ENCODE measurements around the gene THADA.

The THADA gene

DNA sequence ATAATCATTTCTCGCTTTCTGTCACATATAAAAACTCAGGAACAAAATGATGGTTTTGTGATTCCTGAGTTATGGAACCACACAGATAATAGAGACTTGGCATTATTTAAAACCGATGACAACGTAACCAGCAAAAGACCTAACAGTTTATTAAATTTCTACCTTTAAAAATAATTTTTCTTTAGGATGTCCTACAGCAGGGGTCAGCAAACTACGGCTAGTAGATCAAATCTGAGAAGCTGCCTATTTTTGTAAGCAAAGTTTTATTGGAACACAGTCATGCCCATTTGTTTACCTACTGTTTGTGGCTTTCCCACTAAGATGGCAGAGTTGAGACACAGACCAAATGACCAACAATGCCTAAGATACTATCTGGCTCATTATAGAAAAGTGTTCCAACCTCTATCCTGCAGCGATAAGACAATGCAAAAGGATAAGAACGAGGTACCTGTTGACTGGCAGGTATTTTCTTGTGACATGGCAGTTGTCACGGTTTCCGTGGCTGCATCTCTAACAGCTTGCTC lies 316.5 kb downstream of the THADA start:
- H3K27me3 ChIP-seq (ENCODE audit: low read depth, low read length), result no peaks in the 10 kb centered on the region
- no peak overlapping the region for H2AFZ ChIP-seq (ENCODE audit: low read depth, low read length)
- no peaks in the 10 kb centered on the region for H3K4me1 ChIP-seq (ENCODE audit: low read length)
- peaks cover 29% of the 10 kb centered on the region for H3K36me3 ChIP-seq (replicated peaks; ENCODE audit: low read depth, low read length)
- no peak for TF ChIP-seq EZH2phosphoT487 (IDR thresholded peaks at IDR 0.05; ENCODE audit: low read depth)
- TF ChIP-seq, protein P1, sequence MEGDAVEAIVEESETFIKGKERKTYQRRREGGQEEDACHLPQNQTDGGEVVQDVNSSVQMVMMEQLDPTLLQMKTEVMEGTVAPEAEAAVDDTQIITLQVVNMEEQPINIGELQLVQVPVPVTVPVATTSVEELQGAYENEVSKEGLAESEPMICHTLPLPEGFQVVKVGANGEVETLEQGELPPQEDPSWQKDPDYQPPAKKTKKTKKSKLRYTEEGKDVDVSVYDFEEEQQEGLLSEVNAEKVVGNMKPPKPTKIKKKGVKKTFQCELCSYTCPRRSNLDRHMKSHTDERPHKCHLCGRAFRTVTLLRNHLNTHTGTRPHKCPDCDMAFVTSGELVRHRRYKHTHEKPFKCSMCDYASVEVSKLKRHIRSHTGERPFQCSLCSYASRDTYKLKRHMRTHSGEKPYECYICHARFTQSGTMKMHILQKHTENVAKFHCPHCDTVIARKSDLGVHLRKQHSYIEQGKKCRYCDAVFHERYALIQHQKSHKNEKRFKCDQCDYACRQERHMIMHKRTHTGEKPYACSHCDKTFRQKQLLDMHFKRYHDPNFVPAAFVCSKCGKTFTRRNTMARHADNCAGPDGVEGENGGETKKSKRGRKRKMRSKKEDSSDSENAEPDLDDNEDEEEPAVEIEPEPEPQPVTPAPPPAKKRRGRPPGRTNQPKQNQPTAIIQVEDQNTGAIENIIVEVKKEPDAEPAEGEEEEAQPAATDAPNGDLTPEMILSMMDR (IDR thresholded peaks at IDR 0.05; ENCODE audit: low read depth, low read length), result peak; percentile 27; the same call in 1 of the 2 replicates
- no peaks in the 10 kb centered on the region for H4K20me1 ChIP-seq (ENCODE audit: insufficient read depth, low read length)
- no peaks in the 10 kb centered on the region for H3K79me2 ChIP-seq (ENCODE audit: low read length)
- H3K4me3 ChIP-seq (ENCODE audit: low read length), result no peak overlapping the region
- H3K9ac ChIP-seq (ENCODE audit: low read length), result no peak overlapping the region
- H3K27ac ChIP-seq (ENCODE audit: low read length), result no peak overlapping the region
- peaks cover 6% of the 10 kb centered on the region; the same call in 1 of the 2 replicates for H3K9me3 ChIP-seq (ENCODE audit: insufficient read depth, low read length)
- H3K4me2 ChIP-seq (ENCODE audit: low read length), result no peak overlapping the region

DNA sequence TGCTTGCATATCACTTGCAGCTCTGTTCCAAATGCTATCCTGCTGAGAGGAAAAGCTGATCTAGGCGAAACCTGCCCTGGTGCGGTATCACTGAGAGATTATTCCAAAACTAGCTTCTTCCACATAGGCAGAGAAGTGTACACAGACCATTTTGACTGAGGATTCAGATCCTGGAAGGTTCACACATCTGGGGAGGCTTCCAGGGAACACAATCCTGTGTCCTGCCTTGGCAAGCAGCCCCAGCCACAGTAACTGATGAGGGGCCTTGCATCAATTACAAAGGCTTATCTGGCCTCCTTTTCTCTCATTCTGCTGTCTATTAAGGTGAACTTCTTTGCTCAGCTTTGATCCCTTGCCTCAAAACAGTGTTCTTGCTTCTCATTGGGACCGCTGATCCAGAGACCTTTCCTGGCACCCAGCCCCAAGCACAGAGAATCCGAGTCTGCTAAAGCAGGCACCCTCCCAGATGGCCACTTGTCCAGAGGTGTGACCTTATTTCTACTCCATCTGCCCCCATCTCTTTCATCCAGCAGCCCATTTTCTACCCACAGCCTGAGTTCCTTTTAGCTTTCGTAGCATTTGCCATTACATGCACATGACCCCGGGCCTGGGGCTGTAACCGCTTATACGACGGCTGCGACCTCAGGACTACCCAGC lies 317.1 kb downstream of the THADA start:
- peaks cover 25% of the 10 kb centered on the region for H3K36me3 ChIP-seq (replicated peaks; ENCODE audit: low read depth, low read length)
- TF ChIP-seq, protein P1 (IDR thresholded peaks at IDR 0.05; ENCODE audit: low read depth, low read length), result no peak
- no peak for TF ChIP-seq EZH2phosphoT487 (IDR thresholded peaks at IDR 0.05; ENCODE audit: low read depth)
- 0 out of 2 replicates have a peak, but pooled peaks cover 3% of the 10 kb centered on the region for H3K9me3 ChIP-seq (ENCODE audit: insufficient read depth, low read length)

DNA sequence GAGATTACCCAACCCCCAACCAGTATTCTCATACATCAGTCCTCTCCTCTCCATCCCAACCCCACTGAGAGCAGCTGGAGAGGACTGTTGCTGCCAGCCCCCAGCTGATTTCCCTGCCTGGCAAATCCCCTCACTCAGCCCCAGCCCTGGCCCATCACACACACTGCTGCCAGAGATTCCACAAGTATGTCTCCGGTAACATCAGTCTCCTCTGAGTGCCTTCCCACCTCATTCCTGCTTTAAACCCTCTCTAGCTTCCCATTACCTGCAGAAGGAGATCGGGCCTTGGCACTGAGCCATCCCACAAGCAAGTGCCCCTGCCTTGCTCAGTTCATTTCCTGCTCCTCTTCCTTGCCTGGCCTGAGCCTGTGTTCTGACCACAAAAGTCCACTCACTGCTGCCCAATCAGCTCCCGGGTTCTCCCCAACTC lies 318.9 kb downstream of the THADA start:
- TF ChIP-seq, protein P1 (IDR thresholded peaks at IDR 0.05; ENCODE audit: low read depth, low read length), result no peak
- TF ChIP-seq EZH2phosphoT487 (IDR thresholded peaks at IDR 0.05; ENCODE audit: low read depth), result no peak
- Histone ChIP-seq H2AFZ (ENCODE audit: low read depth, low read length) (no peak overlapping the region), H3K27ac (ENCODE audit: low read length) (no peak overlapping the region), H3K9me3 (ENCODE audit: insufficient read depth, low read length) (no peaks in the 10 kb centered on the region), H3K4me1 (ENCODE audit: low read length) (no peaks in the 10 kb centered on the region), H3K9ac (ENCODE audit: low read length) (no peak overlapping the region), H4K20me1 (ENCODE audit: insufficient read depth, low read length) (no peaks in the 10 kb centered on the region), H3K27me3 (ENCODE audit: low read depth, low read length) (no peaks in the 10 kb centered on the region), H3K36me3 (replicated peaks; ENCODE audit: low read depth, low read length) (peaks cover 15% of the 10 kb centered on the region), H3K79me2 (ENCODE audit: low read length) (no peaks in the 10 kb centered on the region), H3K4me2 (ENCODE audit: low read length) (no peak overlapping the region), H3K4me3 (ENCODE audit: low read length) (no peak overlapping the region)

More for the DNA sequence above, 317.1 kb downstream of the THADA start:
- H3K4me2 ChIP-seq (ENCODE audit: low read length), result no peak overlapping the region
- no peak overlapping the region for H3K9ac ChIP-seq (ENCODE audit: low read length)
- H3K79me2 ChIP-seq (ENCODE audit: low read length), result no peaks in the 10 kb centered on the region
- H3K27me3 ChIP-seq (ENCODE audit: low read depth, low read length), result no peaks in the 10 kb centered on the region
- H3K4me3 ChIP-seq (ENCODE audit: low read length), result no peak overlapping the region
- no peaks in the 10 kb centered on the region for H4K20me1 ChIP-seq (ENCODE audit: insufficient read depth, low read length)
- no peaks in the 10 kb centered on the region for H3K4me1 ChIP-seq (ENCODE audit: low read length)
- no peak overlapping the region for H3K27ac ChIP-seq (ENCODE audit: low read length)
- no peak overlapping the region for H2AFZ ChIP-seq (ENCODE audit: low read depth, low read length)

DNA sequence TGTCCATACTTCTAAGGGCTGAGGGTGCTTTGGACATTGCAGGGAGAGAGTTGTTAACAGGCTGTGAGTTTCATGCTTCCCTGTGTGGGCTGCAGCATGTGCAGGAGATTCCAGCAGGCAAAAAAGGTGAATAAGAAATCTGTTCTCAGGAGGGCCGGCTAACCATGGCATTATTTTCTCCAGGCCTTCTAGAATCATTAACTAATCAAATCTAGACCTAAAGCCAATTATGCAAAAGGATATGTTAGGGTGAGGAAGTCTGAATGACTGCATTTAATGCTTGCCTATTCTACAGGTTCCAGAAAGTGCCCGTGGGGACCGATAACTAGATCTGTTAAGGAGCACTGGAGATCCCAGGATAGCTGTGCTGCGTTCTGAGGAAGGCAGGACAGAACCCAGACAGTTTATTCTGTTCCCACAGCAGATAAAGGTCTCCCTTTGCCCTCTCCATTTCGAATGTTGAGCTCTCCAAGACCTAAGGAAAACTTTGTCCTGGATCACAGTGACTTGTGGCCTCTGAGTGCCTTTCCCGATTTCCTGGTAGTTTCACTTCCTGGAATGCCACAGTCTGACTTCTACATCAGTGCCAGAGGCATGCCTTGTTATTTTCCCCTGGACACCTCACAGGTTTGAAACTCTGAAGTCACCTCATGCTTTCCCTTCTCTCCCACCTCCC lies 319.4 kb downstream of the THADA start:
- H2AFZ ChIP-seq (ENCODE audit: low read depth, low read length), result no peak overlapping the region
- H3K27me3 ChIP-seq (ENCODE audit: low read depth, low read length), result no peaks in the 10 kb centered on the region
- H3K9ac ChIP-seq (ENCODE audit: low read length), result no peak overlapping the region
- no peak overlapping the region for H3K27ac ChIP-seq (ENCODE audit: low read length)
- H3K4me3 ChIP-seq (ENCODE audit: low read length), result no peak overlapping the region
- H3K79me2 ChIP-seq (ENCODE audit: low read length), result no peaks in the 10 kb centered on the region
- H3K4me1 ChIP-seq (ENCODE audit: low read length), result no peaks in the 10 kb centered on the region
- no peak overlapping the region for H3K4me2 ChIP-seq (ENCODE audit: low read length)
- H4K20me1 ChIP-seq (ENCODE audit: insufficient read depth, low read length), result no peaks in the 10 kb centered on the region
- H3K9me3 ChIP-seq (ENCODE audit: insufficient read depth, low read length), result no peaks in the 10 kb centered on the region
- TF ChIP-seq, protein P1 (IDR thresholded peaks at IDR 0.05; ENCODE audit: low read depth, low read length), result no peak
- TF ChIP-seq EZH2phosphoT487 (IDR thresholded peaks at IDR 0.05; ENCODE audit: low read depth), result no peak
- H3K36me3 ChIP-seq (replicated peaks; ENCODE audit: low read depth, low read length), result peaks cover 12% of the 10 kb centered on the region
